Neuronal stem cell (in vitro differentiated cells): Measurements from ENCODE around the gene ATP8B4.

Source experiments
- DNase-seq: peaks from one replicate; pipeline ENCODE4 v3.0.0-alpha.2; 2013; ENCODE audit warnings: low spot score
- H2AFZ ChIP-seq: one replicate; pipeline ENCODE4 v1.6.1; 2013; ENCODE audit warnings: mild to moderate bottlenecking, low read length, inconsistent platforms
- H2AK5ac ChIP-seq: 2 replicates; pipeline ENCODE4 v1.6.1; 2013; ENCODE audit warnings: low read depth, mild to moderate bottlenecking, inconsistent platforms, low read length, moderate library complexity, mixed read lengths
- H2BK120ac ChIP-seq: 2 replicates; pipeline ENCODE4 v1.6.1; 2013; ENCODE audit warnings: low read depth, mild to moderate bottlenecking, inconsistent platforms, low read length, moderate library complexity, mixed read lengths
- H2BK12ac ChIP-seq: one replicate; pipeline ENCODE4 v1.6.1; 2013; ENCODE audit warnings: low read length, inconsistent platforms
- H2BK15ac ChIP-seq: 2 replicates; pipeline ENCODE4 v1.6.1; 2013; ENCODE audit warnings: mild to moderate bottlenecking, low read length, inconsistent platforms, mixed read lengths
- H2BK5ac ChIP-seq: one replicate; pipeline ENCODE4 v1.6.1; 2013; ENCODE audit warnings: inconsistent platforms, mild to moderate bottlenecking, low read length, moderate library complexity
- H3K14ac ChIP-seq: one replicate; pipeline ENCODE4 v1.6.1; 2013; ENCODE audit warnings: low read length, inconsistent platforms
- H3K18ac ChIP-seq: 2 replicates; pipeline ENCODE4 v1.6.1; 2013; ENCODE audit warnings: low read length, inconsistent platforms
- H3K23ac ChIP-seq: 2 replicates; pipeline ENCODE4 v1.6.1; 2013; ENCODE audit warnings: low read depth, mild to moderate bottlenecking, mixed read lengths, low read length, inconsistent platforms; ENCODE audit not compliant: poor library complexity
- H3K27ac ChIP-seq: replicated peaks from 3 replicates; pipeline ENCODE4 v1.5.1; 2013; ENCODE audit warnings: low read length, inconsistent platforms
- H3K27me3 ChIP-seq, 3 experiments: 2 replicates each; pipeline ENCODE4 v1.6.1; 2013; ENCODE audit warnings: low read length in 3 of 3, mild to moderate bottlenecking in 2 of 3, inconsistent platforms in 1 of 3, low read depth in 1 of 3, mixed read lengths in 1 of 3, moderate library complexity in 1 of 3; ENCODE audit not compliant: control insufficient read depth in 3 of 3, insufficient read depth in 3 of 3
- H3K36me3 ChIP-seq, 2 donors: replicated peaks in 1 of 2; 2 replicates each; pipeline ENCODE4 v1.6.1; 2013; ENCODE audit warnings: low read length in 2 of 2; ENCODE audit not compliant: control insufficient read depth in 2 of 2, insufficient read depth in 2 of 2
- H3K4ac ChIP-seq: 2 replicates; pipeline ENCODE4 v1.6.1; 2013; ENCODE audit warnings: inconsistent platforms, mild to moderate bottlenecking, low read length, moderate library complexity
- H3K4me1 ChIP-seq, 2 donors: 1 replicate in 1 of 2; 2 replicates in 1 of 2; pipeline ENCODE4 v1.6.1; 2013; ENCODE audit warnings: low read length in 2 of 2, low read depth in 1 of 2; ENCODE audit not compliant: control insufficient read depth in 2 of 2, insufficient read depth in 1 of 2
- H3K4me2 ChIP-seq: one replicate; pipeline ENCODE4 v1.6.1; 2013; ENCODE audit warnings: mild to moderate bottlenecking, low read length, inconsistent platforms; ENCODE audit not compliant: insufficient read depth, poor library complexity, severe bottlenecking
- H3K4me3 ChIP-seq, 2 donors: 2 replicates each; pipeline ENCODE4 v1.5.1; 2013; ENCODE audit warnings: low read length in 2 of 2, mild to moderate bottlenecking in 2 of 2, inconsistent platforms in 1 of 2, moderate library complexity in 1 of 2
- H3K79me1 ChIP-seq: one replicate; pipeline ENCODE4 v1.6.1; 2013; ENCODE audit warnings: low read depth, mild to moderate bottlenecking, inconsistent platforms, low read length, moderate library complexity
- H3K9ac ChIP-seq: one replicate; pipeline ENCODE4 v1.6.1; 2013; ENCODE audit warnings: mild to moderate bottlenecking, low read depth, low read length, inconsistent platforms; ENCODE audit not compliant: poor library complexity
- H3K9me3 ChIP-seq, 2 donors: replicated peaks in 1 of 2; 2 replicates each; pipeline versions ENCODE3 to v1.6.1; 2013; ENCODE audit warnings: low read length in 2 of 2, mild to moderate bottlenecking in 2 of 2, inconsistent platforms in 1 of 2, low read depth in 1 of 2, mixed read lengths in 1 of 2, moderate library complexity in 1 of 2; ENCODE audit not compliant: control insufficient read depth in 2 of 2, insufficient read depth in 1 of 2
- H4K8ac ChIP-seq: one replicate; pipeline ENCODE4 v1.6.1; 2013; ENCODE audit warnings: low read depth, mild to moderate bottlenecking, inconsistent platforms, low read length, moderate library complexity
- H4K91ac ChIP-seq: one replicate; pipeline ENCODE4 v1.6.1; 2013; ENCODE audit warnings: low read length, low read depth, mild to moderate bottlenecking, inconsistent platforms; ENCODE audit not compliant: poor library complexity
- WGBS, 2 donors: extraction: QIAGEN DNeasy Blood & Tissue Kit; methylation state at CpG; one replicate each; pipeline ENCODE4 v1.1.7; 2013; ENCODE audit warnings: missing lambda C conversion rate in 2 of 2, mixed read lengths in 1 of 2; ENCODE audit not compliant: insufficient read length in 2 of 2, insufficient replicate concordance in 1 of 2; ENCODE audit errors: extremely low coverage in 2 of 2; 5-methylcytosine and 5-hydroxymethylcytosine counted together

The ATP8B4 gene

DNA sequence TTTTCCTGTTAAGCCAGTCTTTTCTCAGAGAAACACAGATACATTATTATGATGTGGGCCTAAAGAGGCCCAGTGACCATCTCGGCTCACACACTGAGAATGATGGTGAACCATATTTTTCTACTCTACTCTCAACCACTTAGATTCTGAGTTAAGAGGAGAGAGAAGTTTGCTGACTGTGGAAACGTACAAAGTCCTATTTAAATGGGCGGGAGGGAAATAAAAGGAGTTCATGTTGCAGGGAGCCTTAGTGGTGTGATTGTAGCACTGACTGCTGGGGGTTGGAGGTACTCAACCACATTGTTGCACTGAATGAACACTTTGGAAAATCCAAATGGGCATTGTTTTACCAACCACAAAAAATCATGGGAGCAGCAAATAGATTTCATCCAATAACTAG, 51.0 kb downstream of the ATP8B4 start:
- Histone ChIP-seq H3K4ac (no peak overlapping the region), H3K9ac (no peak overlapping the region), H4K91ac (no peak overlapping the region), H3K14ac (no peak overlapping the region), H2AFZ (no peak overlapping the region), H4K8ac (no peak overlapping the region), H2BK120ac (no peak overlapping the region), H3K36me3 (no peaks in the 10 kb centered on the region), H3K18ac (no peak overlapping the region), H2AK5ac (no peak overlapping the region), H3K9me3 (no peaks in the 10 kb centered on the region), H3K4me3 (no peak overlapping the region), H3K27ac (no peak overlapping the region), H3K4me2 (no peak overlapping the region), H2BK12ac (no peak overlapping the region), H3K27me3 (no peaks in the 10 kb centered on the region), H2BK5ac (no peak overlapping the region), H3K23ac (no peak overlapping the region), H3K4me1 (peaks cover 0 to 3% of the 10 kb centered on the region in 2 donors), H2BK15ac (no peak overlapping the region), H3K79me1 (no peaks in the 10 kb centered on the region)
- DNase-seq = no peak
- WGBS, 2 donors = no CpG with 5 or more reads among the region's 3 CpGs

DNA sequence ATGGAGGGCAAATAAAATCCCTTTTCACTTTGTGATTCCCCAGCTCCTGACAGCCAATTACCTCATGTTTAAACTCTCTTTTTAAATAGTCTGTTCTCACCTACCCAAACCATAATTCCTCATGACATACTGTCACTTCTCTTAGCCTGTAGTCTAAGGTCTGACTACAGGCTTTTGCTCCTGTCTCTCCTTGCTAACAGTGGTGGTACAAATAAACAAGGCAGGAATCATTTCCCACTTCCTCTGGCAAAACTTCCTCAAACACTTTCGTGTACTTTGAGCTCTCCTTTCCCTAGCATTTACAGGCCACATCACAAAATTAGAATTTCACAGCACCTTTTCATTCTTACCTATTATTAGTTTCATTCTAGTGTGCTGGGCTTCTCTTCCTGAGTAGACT, 51.8 kb downstream of the ATP8B4 start:
- Histone ChIP-seq H2BK15ac (no peak overlapping the region), H3K36me3 (no peaks in the 10 kb centered on the region), H3K14ac (no peak overlapping the region), H2BK12ac (no peak overlapping the region), H2BK5ac (no peak overlapping the region), H4K91ac (no peak overlapping the region), H2AK5ac (no peak overlapping the region), H3K4me3 (no peak overlapping the region), H2AFZ (no peak overlapping the region), H3K27ac (no peak overlapping the region), H3K9me3 (no peaks in the 10 kb centered on the region), H3K79me1 (no peaks in the 10 kb centered on the region), H3K4me1 (peaks cover 0 to 3% of the 10 kb centered on the region in 2 donors), H3K18ac (no peak overlapping the region), H3K9ac (no peak overlapping the region), H2BK120ac (no peak overlapping the region), H3K27me3 (no peaks in the 10 kb centered on the region), H3K23ac (no peak overlapping the region), H3K4me2 (no peak overlapping the region), H3K4ac (no peak overlapping the region), H4K8ac (no peak overlapping the region)
- DNase-seq = no peak
- no CpG with 5 or more reads among the region's 1 CpG for WGBS, 2 donors

DNA sequence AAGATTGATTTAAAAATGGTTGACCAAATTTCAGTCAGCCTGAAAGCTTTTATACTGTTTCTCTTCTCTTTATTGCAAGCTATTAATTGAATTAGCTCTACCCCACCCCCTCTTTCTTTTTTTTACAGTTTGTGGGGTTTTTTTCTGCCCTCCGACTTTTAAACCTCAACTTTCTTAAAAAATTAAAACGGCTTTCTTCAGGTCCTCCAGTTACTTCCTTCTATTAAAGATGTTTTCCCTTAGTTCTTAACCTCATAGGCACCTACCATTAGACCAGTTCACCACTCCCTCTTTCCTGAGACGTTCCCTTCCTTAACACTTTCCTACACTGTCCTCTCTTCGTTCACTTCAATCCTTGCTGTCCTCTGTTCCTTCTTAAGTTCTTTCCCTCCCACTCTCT, 52.4 kb downstream of the ATP8B4 start:
- no CpG with 5 or more reads among the region's 4 CpGs for WGBS, 2 donors

DNA sequence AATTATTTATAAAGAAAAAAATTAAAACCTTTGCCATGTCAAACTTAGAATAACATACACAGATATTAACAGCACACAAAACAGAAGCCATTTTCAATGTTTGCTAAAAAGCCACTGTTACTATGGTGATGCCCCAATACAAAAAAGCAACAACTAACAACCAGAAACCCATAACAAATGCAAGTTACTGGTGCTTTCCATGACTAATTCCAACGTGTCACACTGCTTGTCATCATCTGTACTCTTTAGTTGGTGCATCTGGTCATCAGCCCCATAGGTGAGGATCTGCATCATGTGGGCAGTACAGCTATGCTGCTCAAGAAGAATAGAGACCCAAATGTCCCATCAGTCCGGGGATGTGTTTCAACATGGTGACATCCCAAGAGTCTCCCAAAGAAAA, 52.8 kb downstream of the ATP8B4 start:
- Histone ChIP-seq H3K4me3 (no peak overlapping the region), H3K18ac (no peak overlapping the region), H3K79me1 (no peaks in the 10 kb centered on the region), H2BK15ac (no peak overlapping the region), H2AK5ac (no peak overlapping the region), H3K4me1 (peaks cover 0 to 3% of the 10 kb centered on the region in 2 donors), H3K9me3 (no peaks in the 10 kb centered on the region), H3K9ac (no peak overlapping the region), H3K14ac (no peak overlapping the region), H3K4ac (no peak overlapping the region), H2BK120ac (no peak overlapping the region), H2BK5ac (no peak overlapping the region), H3K27me3 (no peaks in the 10 kb centered on the region), H4K8ac (no peak overlapping the region), H3K23ac (no peak overlapping the region), H3K36me3 (no peaks in the 10 kb centered on the region), H3K27ac (no peak overlapping the region), H2AFZ (no peak overlapping the region), H4K91ac (no peak overlapping the region), H2BK12ac (no peak overlapping the region), H3K4me2 (no peak overlapping the region)
- DNase-seq = no peak
- WGBS, 2 donors = no CpG with 5 or more reads among the region's 2 CpGs

More for the DNA sequence above, 52.4 kb downstream of the ATP8B4 start:
- Histone ChIP-seq H3K4me2 (no peak overlapping the region), H3K18ac (no peak overlapping the region), H2BK120ac (no peak overlapping the region), H2BK15ac (no peak overlapping the region), H2AK5ac (no peak overlapping the region), H2AFZ (no peak overlapping the region), H3K79me1 (no peaks in the 10 kb centered on the region), H4K91ac (no peak overlapping the region), H2BK12ac (no peak overlapping the region), H3K4ac (no peak overlapping the region), H3K9me3 (no peaks in the 10 kb centered on the region), H4K8ac (no peak overlapping the region), H3K14ac (no peak overlapping the region), H2BK5ac (no peak overlapping the region), H3K23ac (no peak overlapping the region), H3K36me3 (no peaks in the 10 kb centered on the region), H3K4me3 (no peak overlapping the region), H3K9ac (peak overlapping the region; percentile 18), H3K4me1 (peaks cover 0 to 3% of the 10 kb centered on the region in 2 donors), H3K27me3 (no peaks in the 10 kb centered on the region), H3K27ac (no peak overlapping the region)
- no peak for DNase-seq
